ENCODE data around the gene FAM174C. TPM values are rescaled to one million over a fixed set of nuclear protein-coding genes. Genes with fewer than 3 reads are reported as not detected.

Gene FAM174C
- total RNA-seq, 1 experiment from 2014 or later, result 59.4 TPM

DNA sequence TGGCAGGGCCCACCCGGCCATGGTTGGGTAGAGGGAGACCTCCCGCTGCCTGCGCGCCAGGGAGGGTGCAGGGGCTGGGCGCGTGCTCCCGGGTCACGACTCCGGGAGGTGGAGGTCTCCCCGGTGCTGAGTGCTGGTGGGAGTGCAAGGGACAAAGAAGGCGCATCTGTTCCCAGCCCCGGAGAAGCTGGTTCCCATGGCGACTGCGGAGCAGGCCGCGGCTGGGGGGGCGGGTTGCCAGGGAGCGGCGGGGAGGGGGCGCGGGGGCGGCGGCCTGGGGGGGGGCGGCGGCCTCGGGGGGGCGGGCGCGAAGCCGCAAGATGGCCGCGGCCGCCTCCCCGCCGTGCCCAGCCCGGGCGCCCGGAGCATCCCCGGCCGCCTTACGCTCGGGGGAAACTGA lies 38.8 kb upstream of the FAM174C start:
- H3K36me3 Mint-ChIP-seq, result no peaks in the 10 kb centered on the region
- DNase-seq (ENCODE audit: low spot score) (peak; percentile 39), ATAC-seq (no peak)
- H3K27ac Mint-ChIP-seq, result no peak overlapping the region
- no peaks in the 10 kb centered on the region for H3K9me3 Mint-ChIP-seq
- H3K4me3 Mint-ChIP-seq, result peak overlapping the region; percentile 41
- TF ChIP-seq, protein P1, sequence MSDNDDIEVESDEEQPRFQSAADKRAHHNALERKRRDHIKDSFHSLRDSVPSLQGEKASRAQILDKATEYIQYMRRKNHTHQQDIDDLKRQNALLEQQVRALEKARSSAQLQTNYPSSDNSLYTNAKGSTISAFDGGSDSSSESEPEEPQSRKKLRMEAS (CRISPR knock-in tag; IDR thresholded peaks at IDR 0.05), result peak; percentile 8; the same call in 1 of the 2 replicates
- no peak for TF ChIP-seq HMGA2 (CRISPR knock-in tag; IDR thresholded peaks at IDR 0.05)
- CTCF ChIA-PET, result interaction anchor here (0.9 to 1.6 kb wide), 5 partner anchors 8 to 123 kb away, joined by 3 to 6 read pairs (median 5); no protein-coding TSS in a partner anchor
- peaks cover 4% of the 10 kb centered on the region; the same call in 1 of the 2 replicates for H3K27me3 Mint-ChIP-seq (ENCODE audit: low read depth)
- peaks cover 15% of the 10 kb centered on the region for H3K4me1 Mint-ChIP-seq
- POLR2A ChIA-PET, result no interaction called here

DNA sequence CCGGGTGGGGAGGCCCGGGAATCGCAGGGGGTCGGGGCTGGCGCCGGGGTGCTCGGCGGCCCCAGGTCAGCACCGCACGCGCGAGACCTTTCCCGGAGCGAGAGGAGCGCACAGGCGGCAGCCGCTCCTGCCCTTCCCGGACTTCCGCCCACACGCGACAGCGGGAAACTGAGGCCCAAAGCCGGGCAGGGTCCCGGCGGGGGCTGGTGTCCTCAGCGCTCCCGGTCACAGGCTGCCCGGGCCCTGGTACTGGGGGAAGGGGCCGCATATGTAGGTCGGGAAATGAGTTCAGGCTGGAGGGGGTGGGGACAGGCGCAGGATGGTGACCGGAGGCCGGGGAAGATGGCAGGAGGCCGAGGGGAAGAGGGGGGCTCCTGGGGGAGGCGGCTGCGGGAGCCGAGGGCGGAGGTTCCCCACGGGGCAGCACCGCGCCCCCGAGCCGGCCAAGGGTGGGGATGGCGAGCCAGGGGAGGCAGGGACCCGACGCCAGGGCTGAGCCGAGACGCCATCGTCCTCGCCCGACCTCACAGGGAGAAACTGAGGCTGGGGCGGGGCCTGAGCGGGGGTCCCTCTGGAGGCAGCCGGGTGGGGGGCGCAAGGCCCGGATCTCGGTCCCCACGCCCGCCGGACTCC lies 38.2 kb upstream of the FAM174C start:
- no peak overlapping the region for H3K27ac Mint-ChIP-seq
- H3K27me3 Mint-ChIP-seq (ENCODE audit: low read depth), result peaks cover 4% of the 10 kb centered on the region; the same call in 1 of the 2 replicates
- peaks cover 15% of the 10 kb centered on the region for H3K4me1 Mint-ChIP-seq
- H3K4me3 Mint-ChIP-seq, result peak overlapping the region; percentile 54
- POLR2A ChIA-PET, result no interaction called here
- DNase-seq (ENCODE audit: low spot score) (peak; percentile 36), ATAC-seq (no peak)
- no peaks in the 10 kb centered on the region for H3K9me3 Mint-ChIP-seq
- CTCF ChIA-PET, result interaction anchor here (1.0 to 1.6 kb wide), 4 partner anchors 15 to 124 kb away, joined by 3 to 6 read pairs (median 4); no protein-coding TSS in a partner anchor
- H3K36me3 Mint-ChIP-seq, result no peaks in the 10 kb centered on the region
- TF ChIP-seq, protein P2, sequence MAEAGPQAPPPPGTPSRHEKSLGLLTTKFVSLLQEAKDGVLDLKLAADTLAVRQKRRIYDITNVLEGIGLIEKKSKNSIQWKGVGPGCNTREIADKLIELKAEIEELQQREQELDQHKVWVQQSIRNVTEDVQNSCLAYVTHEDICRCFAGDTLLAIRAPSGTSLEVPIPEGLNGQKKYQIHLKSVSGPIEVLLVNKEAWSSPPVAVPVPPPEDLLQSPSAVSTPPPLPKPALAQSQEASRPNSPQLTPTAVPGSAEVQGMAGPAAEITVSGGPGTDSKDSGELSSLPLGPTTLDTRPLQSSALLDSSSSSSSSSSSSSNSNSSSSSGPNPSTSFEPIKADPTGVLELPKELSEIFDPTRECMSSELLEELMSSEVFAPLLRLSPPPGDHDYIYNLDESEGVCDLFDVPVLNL (CRISPR knock-in tag; IDR thresholded peaks at IDR 0.05; ENCODE audit: borderline replicate concordance, low read depth), result no peak
- TF ChIP-seq RORB (CRISPR knock-in tag; IDR thresholded peaks at IDR 0.05) (no peak), TP53 (CRISPR knock-in tag; IDR thresholded peaks at IDR 0.05) (no peak), ZBTB21 (CRISPR knock-in tag; IDR thresholded peaks at IDR 0.05; ENCODE audit: borderline replicate concordance) (no peak), JUN (CRISPR knock-in tag; IDR thresholded peaks at IDR 0.05) (no peak), TCF7 (CRISPR knock-in tag; IDR thresholded peaks at IDR 0.05; ENCODE audit: low read depth) (peak; percentile 28; the same call in 1 of the 2 replicates), ZNF317 (CRISPR knock-in tag; IDR thresholded peaks at IDR 0.05; ENCODE audit: borderline replicate concordance, low read depth) (no peak), ETV6 (CRISPR knock-in tag; IDR thresholded peaks at IDR 0.05) (no peak), ELF4 (CRISPR knock-in tag; IDR thresholded peaks at IDR 0.05; ENCODE audit: low read depth) (no peak), HMGA2 (CRISPR knock-in tag; IDR thresholded peaks at IDR 0.05) (no peak), NR3C1 (CRISPR knock-in tag; conservative IDR thresholded peaks at IDR 0.05; ENCODE audit: low read depth) (no peak), IRF2 (CRISPR knock-in tag; IDR thresholded peaks at IDR 0.05; ENCODE audit: borderline replicate concordance, low read depth) (no peak), SOX15 (CRISPR knock-in tag; IDR thresholded peaks at IDR 0.05) (no peak), FOXK1 (CRISPR knock-in tag; IDR thresholded peaks at IDR 0.05) (no peak), NR2C2 (CRISPR knock-in tag; IDR thresholded peaks at IDR 0.05) (no peak), GABPB1 (CRISPR knock-in tag; IDR thresholded peaks at IDR 0.05) (no peak), RELA (CRISPR knock-in tag; IDR thresholded peaks at IDR 0.05; ENCODE audit: borderline replicate concordance) (no peak)
- TF ChIP-seq, protein P3, sequence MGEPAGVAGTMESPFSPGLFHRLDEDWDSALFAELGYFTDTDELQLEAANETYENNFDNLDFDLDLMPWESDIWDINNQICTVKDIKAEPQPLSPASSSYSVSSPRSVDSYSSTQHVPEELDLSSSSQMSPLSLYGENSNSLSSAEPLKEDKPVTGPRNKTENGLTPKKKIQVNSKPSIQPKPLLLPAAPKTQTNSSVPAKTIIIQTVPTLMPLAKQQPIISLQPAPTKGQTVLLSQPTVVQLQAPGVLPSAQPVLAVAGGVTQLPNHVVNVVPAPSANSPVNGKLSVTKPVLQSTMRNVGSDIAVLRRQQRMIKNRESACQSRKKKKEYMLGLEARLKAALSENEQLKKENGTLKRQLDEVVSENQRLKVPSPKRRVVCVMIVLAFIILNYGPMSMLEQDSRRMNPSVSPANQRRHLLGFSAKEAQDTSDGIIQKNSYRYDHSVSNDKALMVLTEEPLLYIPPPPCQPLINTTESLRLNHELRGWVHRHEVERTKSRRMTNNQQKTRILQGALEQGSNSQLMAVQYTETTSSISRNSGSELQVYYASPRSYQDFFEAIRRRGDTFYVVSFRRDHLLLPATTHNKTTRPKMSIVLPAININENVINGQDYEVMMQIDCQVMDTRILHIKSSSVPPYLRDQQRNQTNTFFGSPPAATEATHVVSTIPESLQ (CRISPR knock-in tag; IDR thresholded peaks at IDR 0.05), result no peak
- TF ChIP-seq, protein P4, sequence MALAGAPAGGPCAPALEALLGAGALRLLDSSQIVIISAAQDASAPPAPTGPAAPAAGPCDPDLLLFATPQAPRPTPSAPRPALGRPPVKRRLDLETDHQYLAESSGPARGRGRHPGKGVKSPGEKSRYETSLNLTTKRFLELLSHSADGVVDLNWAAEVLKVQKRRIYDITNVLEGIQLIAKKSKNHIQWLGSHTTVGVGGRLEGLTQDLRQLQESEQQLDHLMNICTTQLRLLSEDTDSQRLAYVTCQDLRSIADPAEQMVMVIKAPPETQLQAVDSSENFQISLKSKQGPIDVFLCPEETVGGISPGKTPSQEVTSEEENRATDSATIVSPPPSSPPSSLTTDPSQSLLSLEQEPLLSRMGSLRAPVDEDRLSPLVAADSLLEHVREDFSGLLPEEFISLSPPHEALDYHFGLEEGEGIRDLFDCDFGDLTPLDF (CRISPR knock-in tag; IDR thresholded peaks at IDR 0.05), result no peak
- TF ChIP-seq, protein P5, sequence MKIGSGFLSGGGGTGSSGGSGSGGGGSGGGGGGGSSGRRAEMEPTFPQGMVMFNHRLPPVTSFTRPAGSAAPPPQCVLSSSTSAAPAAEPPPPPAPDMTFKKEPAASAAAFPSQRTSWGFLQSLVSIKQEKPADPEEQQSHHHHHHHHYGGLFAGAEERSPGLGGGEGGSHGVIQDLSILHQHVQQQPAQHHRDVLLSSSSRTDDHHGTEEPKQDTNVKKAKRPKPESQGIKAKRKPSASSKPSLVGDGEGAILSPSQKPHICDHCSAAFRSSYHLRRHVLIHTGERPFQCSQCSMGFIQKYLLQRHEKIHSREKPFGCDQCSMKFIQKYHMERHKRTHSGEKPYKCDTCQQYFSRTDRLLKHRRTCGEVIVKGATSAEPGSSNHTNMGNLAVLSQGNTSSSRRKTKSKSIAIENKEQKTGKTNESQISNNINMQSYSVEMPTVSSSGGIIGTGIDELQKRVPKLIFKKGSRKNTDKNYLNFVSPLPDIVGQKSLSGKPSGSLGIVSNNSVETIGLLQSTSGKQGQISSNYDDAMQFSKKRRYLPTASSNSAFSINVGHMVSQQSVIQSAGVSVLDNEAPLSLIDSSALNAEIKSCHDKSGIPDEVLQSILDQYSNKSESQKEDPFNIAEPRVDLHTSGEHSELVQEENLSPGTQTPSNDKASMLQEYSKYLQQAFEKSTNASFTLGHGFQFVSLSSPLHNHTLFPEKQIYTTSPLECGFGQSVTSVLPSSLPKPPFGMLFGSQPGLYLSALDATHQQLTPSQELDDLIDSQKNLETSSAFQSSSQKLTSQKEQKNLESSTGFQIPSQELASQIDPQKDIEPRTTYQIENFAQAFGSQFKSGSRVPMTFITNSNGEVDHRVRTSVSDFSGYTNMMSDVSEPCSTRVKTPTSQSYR (CRISPR knock-in tag; IDR thresholded peaks at IDR 0.05), result peak; percentile 27; the same call in 1 of the 2 replicates
- TF ChIP-seq, protein P6, sequence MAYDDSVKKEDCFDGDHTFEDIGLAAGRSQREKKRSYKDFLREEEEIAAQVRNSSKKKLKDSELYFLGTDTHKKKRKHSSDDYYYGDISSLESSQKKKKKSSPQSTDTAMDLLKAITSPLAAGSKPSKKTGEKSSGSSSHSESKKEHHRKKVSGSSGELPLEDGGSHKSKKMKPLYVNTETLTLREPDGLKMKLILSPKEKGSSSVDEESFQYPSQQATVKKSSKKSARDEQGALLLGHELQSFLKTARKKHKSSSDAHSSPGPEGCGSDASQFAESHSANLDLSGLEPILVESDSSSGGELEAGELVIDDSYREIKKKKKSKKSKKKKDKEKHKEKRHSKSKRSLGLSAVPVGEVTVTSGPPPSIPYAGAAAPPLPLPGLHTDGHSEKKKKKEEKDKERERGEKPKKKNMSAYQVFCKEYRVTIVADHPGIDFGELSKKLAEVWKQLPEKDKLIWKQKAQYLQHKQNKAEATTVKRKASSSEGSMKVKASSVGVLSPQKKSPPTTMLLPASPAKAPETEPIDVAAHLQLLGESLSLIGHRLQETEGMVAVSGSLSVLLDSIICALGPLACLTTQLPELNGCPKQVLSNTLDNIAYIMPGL (CRISPR knock-in tag; IDR thresholded peaks at IDR 0.05), result 0 out of 2 replicates have a peak, but pooled peaks have one; percentile 59
- TF ChIP-seq, protein P7, sequence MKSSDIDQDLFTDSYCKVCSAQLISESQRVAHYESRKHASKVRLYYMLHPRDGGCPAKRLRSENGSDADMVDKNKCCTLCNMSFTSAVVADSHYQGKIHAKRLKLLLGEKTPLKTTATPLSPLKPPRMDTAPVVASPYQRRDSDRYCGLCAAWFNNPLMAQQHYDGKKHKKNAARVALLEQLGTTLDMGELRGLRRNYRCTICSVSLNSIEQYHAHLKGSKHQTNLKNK (CRISPR knock-in tag; IDR thresholded peaks at IDR 0.05), result no peak
- TF ChIP-seq, protein P8, sequence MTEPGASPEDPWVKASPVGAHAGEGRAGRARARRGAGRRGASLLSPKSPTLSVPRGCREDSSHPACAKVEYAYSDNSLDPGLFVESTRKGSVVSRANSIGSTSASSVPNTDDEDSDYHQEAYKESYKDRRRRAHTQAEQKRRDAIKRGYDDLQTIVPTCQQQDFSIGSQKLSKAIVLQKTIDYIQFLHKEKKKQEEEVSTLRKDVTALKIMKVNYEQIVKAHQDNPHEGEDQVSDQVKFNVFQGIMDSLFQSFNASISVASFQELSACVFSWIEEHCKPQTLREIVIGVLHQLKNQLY (CRISPR knock-in tag; IDR thresholded peaks at IDR 0.05), result no peak

All from WTC11 (cell line).